Measurements from ENCODE around the gene SAMD13. TPM values are rescaled to one million over a fixed set of nuclear protein-coding genes. Genes with fewer than 3 reads are reported as not detected.

SAMD13 gene
- total RNA-seq, 1 donor from 2014 or later = not detected

- H3K36me3 Mint-ChIP-seq (ENCODE audit: unreplicated experiment) = no peaks in the 10 kb centered on the region
- H3K27ac Mint-ChIP-seq (ENCODE audit: unreplicated experiment) = no peak overlapping the region
- DNase-seq = no peak
- H3K4me3 Mint-ChIP-seq (ENCODE audit: unreplicated experiment) = no peak overlapping the region
- no peak for TF ChIP-seq CTCF (IDR thresholded peaks at IDR 0.05; ENCODE audit: partially characterized antibody, unreplicated experiment)
- H3K9me3 Mint-ChIP-seq (ENCODE audit: unreplicated experiment) = no peaks in the 10 kb centered on the region
- H3K4me1 Mint-ChIP-seq (ENCODE audit: low read depth, unreplicated experiment) = no peaks in the 10 kb centered on the region
- H3K27me3 Mint-ChIP-seq (ENCODE audit: unreplicated experiment) = no peaks in the 10 kb centered on the region
Measured at GRCh38 chr1:84353695-84354094, 52.2 kb downstream of the SAMD13 start.

- Mint-ChIP-seq H3K4me1 (ENCODE audit: low read depth, unreplicated experiment) (no peaks in the 10 kb centered on the region), H3K9me3 (ENCODE audit: unreplicated experiment) (no peaks in the 10 kb centered on the region), H3K36me3 (ENCODE audit: unreplicated experiment) (no peaks in the 10 kb centered on the region), H3K27ac (ENCODE audit: unreplicated experiment) (no peak overlapping the region), H3K27me3 (ENCODE audit: unreplicated experiment) (no peaks in the 10 kb centered on the region), H3K4me3 (ENCODE audit: unreplicated experiment) (no peak overlapping the region)
- no peak for DNase-seq
- TF ChIP-seq CTCF (IDR thresholded peaks at IDR 0.05; ENCODE audit: partially characterized antibody, unreplicated experiment) = no peak
Measured at GRCh38 chr1:84355556-84355955, 54.0 kb downstream of the SAMD13 start.

- Mint-ChIP-seq H3K27ac (ENCODE audit: unreplicated experiment) (no peak overlapping the region), H3K9me3 (ENCODE audit: unreplicated experiment) (no peaks in the 10 kb centered on the region), H3K4me1 (ENCODE audit: low read depth, unreplicated experiment) (no peaks in the 10 kb centered on the region), H3K36me3 (ENCODE audit: unreplicated experiment) (no peaks in the 10 kb centered on the region), H3K27me3 (ENCODE audit: unreplicated experiment) (no peaks in the 10 kb centered on the region), H3K4me3 (ENCODE audit: unreplicated experiment) (no peak overlapping the region)
- no peak for DNase-seq
- no peak for TF ChIP-seq CTCF (IDR thresholded peaks at IDR 0.05; ENCODE audit: partially characterized antibody, unreplicated experiment)
Measured at GRCh38 chr1:84356881-84357280, 55.4 kb downstream of the SAMD13 start.

- no peaks in the 10 kb centered on the region for H3K4me1 Mint-ChIP-seq (ENCODE audit: low read depth, unreplicated experiment)
- no peak overlapping the region for H3K27ac Mint-ChIP-seq (ENCODE audit: unreplicated experiment)
- DNase-seq = no peak
- TF ChIP-seq CTCF (IDR thresholded peaks at IDR 0.05; ENCODE audit: partially characterized antibody, unreplicated experiment) = no peak
- H3K36me3 Mint-ChIP-seq (ENCODE audit: unreplicated experiment) = no peaks in the 10 kb centered on the region
- no peaks in the 10 kb centered on the region for H3K9me3 Mint-ChIP-seq (ENCODE audit: unreplicated experiment)
- no peaks in the 10 kb centered on the region for H3K27me3 Mint-ChIP-seq (ENCODE audit: unreplicated experiment)
- no peak overlapping the region for H3K4me3 Mint-ChIP-seq (ENCODE audit: unreplicated experiment)
Measured at GRCh38 chr1:84358695-84359094, 57.2 kb downstream of the SAMD13 start.

- H3K27ac Mint-ChIP-seq (ENCODE audit: unreplicated experiment) = no peak overlapping the region
- no peaks in the 10 kb centered on the region for H3K27me3 Mint-ChIP-seq (ENCODE audit: unreplicated experiment)
- no peaks in the 10 kb centered on the region for H3K4me1 Mint-ChIP-seq (ENCODE audit: low read depth, unreplicated experiment)
- no peak for TF ChIP-seq CTCF (IDR thresholded peaks at IDR 0.05; ENCODE audit: partially characterized antibody, unreplicated experiment)
- no peaks in the 10 kb centered on the region for H3K36me3 Mint-ChIP-seq (ENCODE audit: unreplicated experiment)
- H3K9me3 Mint-ChIP-seq (ENCODE audit: unreplicated experiment) = no peaks in the 10 kb centered on the region
- no peak for DNase-seq
- H3K4me3 Mint-ChIP-seq (ENCODE audit: unreplicated experiment) = no peak overlapping the region
Measured at GRCh38 chr1:84360316-84360715, 58.8 kb downstream of the SAMD13 start.

Data from glutamatergic neuron (in vitro differentiated cells).